Trophoblast cell (in vitro differentiated cells and primary cell): ENCODE results near the gene DDX41.

ENCODE experiments used
- DNase-seq, 2 donors: peaks; one replicate each; pipeline ENCODE4 v3.0.0-alpha.2; 2016
- H2AFZ ChIP-seq: 2 replicates; pipeline ENCODE4 v1.6.1; 2013; ENCODE audit warnings: low read length, moderate library complexity, mild to moderate bottlenecking; ENCODE audit not compliant: insufficient read depth, poor library complexity
- H2AK5ac ChIP-seq: 2 replicates; pipeline ENCODE4 v1.6.1; 2013; ENCODE audit warnings: mild to moderate bottlenecking, low read length
- H2BK120ac ChIP-seq: 2 replicates; pipeline ENCODE4 v1.6.1; 2013; ENCODE audit warnings: low read length, mild to moderate bottlenecking, moderate library complexity; ENCODE audit not compliant: insufficient read depth, poor library complexity
- H2BK12ac ChIP-seq: 2 replicates; pipeline ENCODE4 v1.6.1; 2013; ENCODE audit warnings: mild to moderate bottlenecking, low read length, moderate library complexity
- H2BK5ac ChIP-seq: 2 replicates; pipeline ENCODE4 v1.6.1; 2013; ENCODE audit warnings: low read length, low read depth, moderate library complexity, mild to moderate bottlenecking; ENCODE audit not compliant: poor library complexity
- H3K14ac ChIP-seq: 2 replicates; pipeline ENCODE4 v1.6.1; 2013; ENCODE audit warnings: mild to moderate bottlenecking, low read length
- H3K18ac ChIP-seq: 2 replicates; pipeline ENCODE4 v1.6.1; 2013; ENCODE audit warnings: mild to moderate bottlenecking, low read length
- H3K23ac ChIP-seq: 2 replicates; pipeline ENCODE4 v1.6.1; 2013; ENCODE audit warnings: low read length
- H3K27ac ChIP-seq: 2 replicates; pipeline ENCODE4 v1.5.1; 2013; ENCODE audit warnings: low read depth, mild to moderate bottlenecking, inconsistent platforms, low read length, moderate library complexity
- H3K27me3 ChIP-seq: 2 replicates; pipeline ENCODE4 v1.6.1; 2013; ENCODE audit warnings: inconsistent platforms, mild to moderate bottlenecking, low read length, moderate library complexity; ENCODE audit not compliant: insufficient read depth
- H3K36me3 ChIP-seq, 2 experiments: 1 replicate in 1 of 2; 2 replicates in 1 of 2; pipeline ENCODE4 v1.6.1; 2013; ENCODE audit warnings: low read length in 2 of 2, mild to moderate bottlenecking in 2 of 2, moderate library complexity in 1 of 2; ENCODE audit not compliant: insufficient read depth in 2 of 2, control insufficient read depth in 1 of 2
- H3K4ac ChIP-seq: 2 replicates; pipeline ENCODE4 v1.6.1; 2013; ENCODE audit warnings: low read depth, mild to moderate bottlenecking, low read length, moderate library complexity
- H3K4me1 ChIP-seq, 2 experiments: 1 replicate in 1 of 2; 2 replicates in 1 of 2; pipeline ENCODE4 v1.6.1; 2013; ENCODE audit warnings: low read length in 2 of 2, mild to moderate bottlenecking in 2 of 2, moderate library complexity in 1 of 2; ENCODE audit not compliant: insufficient read depth in 2 of 2, control insufficient read depth in 1 of 2
- H3K4me2 ChIP-seq: 2 replicates; pipeline ENCODE4 v1.6.1; 2013; ENCODE audit warnings: inconsistent platforms, mild to moderate bottlenecking, low read length, moderate library complexity
- H3K4me3 ChIP-seq: 2 replicates; pipeline ENCODE4 v1.5.1; 2013; ENCODE audit warnings: mild to moderate bottlenecking, low read depth, low read length, inconsistent platforms
- H3K79me1 ChIP-seq: one replicate; pipeline ENCODE4 v1.6.1; 2013; ENCODE audit warnings: low read length
- H3K79me2 ChIP-seq: 2 replicates; pipeline ENCODE4 v1.6.1; 2013; ENCODE audit warnings: low read length, mild to moderate bottlenecking; ENCODE audit not compliant: control insufficient read depth, insufficient read depth, poor library complexity
- H3K9ac ChIP-seq: 2 replicates; pipeline ENCODE4 v1.6.1; 2013; ENCODE audit warnings: mild to moderate bottlenecking, low read length
- H3K9me3 ChIP-seq: 2 replicates; pipeline ENCODE4 v1.6.1; 2013; ENCODE audit warnings: low read depth, mild to moderate bottlenecking, control low read depth, inconsistent platforms, low read length; ENCODE audit not compliant: insufficient read depth
- H4K12ac ChIP-seq: 2 replicates; pipeline ENCODE4 v1.6.1; 2013; ENCODE audit warnings: low read depth, mild to moderate bottlenecking, low read length, moderate library complexity
- H4K8ac ChIP-seq: 2 replicates; pipeline ENCODE4 v1.6.1; 2013; ENCODE audit warnings: low read depth, mild to moderate bottlenecking, low read length, moderate library complexity
- H4K91ac ChIP-seq: one replicate; pipeline ENCODE4 v1.6.1; 2013; ENCODE audit warnings: low read depth, mild to moderate bottlenecking, low read length, moderate library complexity
- WGBS: extraction: QIAGEN DNeasy Blood & Tissue Kit; methylation state at CpG from one replicate; pipeline ENCODE4 v1.1.7; 2013; ENCODE audit warnings: missing lambda C conversion rate; ENCODE audit not compliant: insufficient read length, insufficient coverage; ENCODE audit errors: extremely low coverage; 5-methylcytosine and 5-hydroxymethylcytosine counted together

Gene DDX41

GRCh38 chr5:177469750-177470525 is 46.8 kb downstream of the DDX41 start:
- no peak overlapping the region for H3K4me3 ChIP-seq
- H3K9ac ChIP-seq = no peak overlapping the region
- peak overlapping the region; percentile 20 for H3K14ac ChIP-seq
- no peak overlapping the region for H4K91ac ChIP-seq
- H3K18ac ChIP-seq = peak overlapping the region; percentile 10
- H3K23ac ChIP-seq = no peak overlapping the region
- WGBS = no CpG with 5 or more reads among the region's 8 CpGs
- no peak overlapping the region for H2BK5ac ChIP-seq
- no peaks in the 10 kb centered on the region for H3K27me3 ChIP-seq
- peaks cover 64 to 69% of the 10 kb centered on the region in 2 experiments for H3K36me3 ChIP-seq
- peaks cover 13% of the 10 kb centered on the region for H3K79me1 ChIP-seq
- H3K79me2 ChIP-seq = peaks cover 27% of the 10 kb centered on the region
- peaks cover 6% of the 10 kb centered on the region for H3K9me3 ChIP-seq
- peak overlapping the region; percentile 4 for H3K27ac ChIP-seq
- peaks cover 34 to 36% of the 10 kb centered on the region in 2 experiments for H3K4me1 ChIP-seq
- H2BK12ac ChIP-seq = no peak overlapping the region
- H4K12ac ChIP-seq = no peak overlapping the region
- H2AFZ ChIP-seq = no peak overlapping the region
- no peak for DNase-seq
- H2BK120ac ChIP-seq = no peak overlapping the region
- H4K8ac ChIP-seq = no peak overlapping the region
- H2AK5ac ChIP-seq = no peak overlapping the region
- H3K4me2 ChIP-seq = peak overlapping the region; percentile 28
- peak overlapping the region; percentile 59 for H3K4ac ChIP-seq

DNA sequence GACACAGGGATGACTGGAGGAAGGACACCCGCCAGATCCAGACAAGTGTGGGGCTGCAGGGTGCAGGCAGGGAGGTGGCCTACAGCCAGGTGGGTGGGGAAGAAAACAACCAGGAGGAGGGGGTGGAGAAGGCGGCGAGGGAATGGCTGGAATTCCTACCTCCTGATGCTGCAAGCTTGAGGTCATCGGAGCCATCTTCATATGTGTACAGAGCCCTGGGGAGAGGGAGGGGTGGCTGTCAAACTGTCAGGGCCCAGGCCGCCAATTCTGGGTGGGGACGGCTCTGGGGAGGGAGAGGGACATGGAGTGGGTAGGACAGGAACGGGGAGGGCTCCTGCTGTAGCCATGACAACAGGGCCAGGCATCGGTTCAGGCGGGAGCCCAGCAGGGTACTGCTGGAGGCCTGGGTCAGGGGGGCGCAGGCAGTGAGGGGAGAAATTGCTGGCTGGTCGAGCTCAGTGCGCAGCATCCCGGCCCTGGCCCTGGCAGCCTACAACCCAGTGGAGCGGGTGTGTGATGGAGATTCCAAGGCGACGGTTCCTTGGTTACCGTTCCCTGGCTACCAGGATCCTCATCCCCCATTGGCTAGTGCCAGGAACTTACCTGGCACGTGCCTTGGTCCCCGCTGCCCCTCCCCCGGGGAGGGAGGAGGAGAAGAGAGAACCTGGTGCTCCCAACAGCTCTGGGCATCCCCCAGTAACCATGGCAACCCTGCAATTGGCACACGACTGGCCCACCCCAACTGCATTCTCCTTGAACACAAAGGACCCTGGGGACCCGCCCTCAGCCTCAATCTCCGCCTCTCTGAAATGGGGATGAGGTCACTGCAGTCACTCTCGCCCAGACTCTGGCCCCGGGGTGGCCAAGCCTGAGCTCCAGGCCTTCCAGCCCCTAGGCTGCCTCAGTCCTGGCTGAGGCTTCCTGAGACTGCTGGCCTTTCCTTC is 47.8 kb downstream of the DDX41 start:
- H2AFZ ChIP-seq = no peak overlapping the region
- H3K18ac ChIP-seq = peak overlapping the region; percentile 51
- peaks cover 4% of the 10 kb centered on the region for H3K9me3 ChIP-seq
- no peak overlapping the region for H4K12ac ChIP-seq
- no peak overlapping the region for H2AK5ac ChIP-seq
- H3K4ac ChIP-seq = no peak overlapping the region
- H4K91ac ChIP-seq = no peak overlapping the region
- H3K4me2 ChIP-seq = no peak overlapping the region
- H3K27ac ChIP-seq = no peak overlapping the region
- no peak overlapping the region for H2BK5ac ChIP-seq
- no peak overlapping the region for H3K23ac ChIP-seq
- no peaks in the 10 kb centered on the region for H3K27me3 ChIP-seq
- H3K79me2 ChIP-seq = peaks cover 27% of the 10 kb centered on the region
- H3K79me1 ChIP-seq = peaks cover 13% of the 10 kb centered on the region
- peaks cover 34 to 36% of the 10 kb centered on the region in 2 experiments for H3K4me1 ChIP-seq
- WGBS = no CpG with 5 or more reads among the region's 25 CpGs
- no peak overlapping the region for H2BK120ac ChIP-seq
- no peak overlapping the region for H2BK12ac ChIP-seq
- H4K8ac ChIP-seq = no peak overlapping the region
- H3K9ac ChIP-seq = no peak overlapping the region
- H3K4me3 ChIP-seq = no peak overlapping the region
- H3K36me3 ChIP-seq = peaks cover 64 to 69% of the 10 kb centered on the region in 2 experiments
- no peak overlapping the region for H3K14ac ChIP-seq
- DNase-seq = peak; percentile 62 to 74

DNA sequence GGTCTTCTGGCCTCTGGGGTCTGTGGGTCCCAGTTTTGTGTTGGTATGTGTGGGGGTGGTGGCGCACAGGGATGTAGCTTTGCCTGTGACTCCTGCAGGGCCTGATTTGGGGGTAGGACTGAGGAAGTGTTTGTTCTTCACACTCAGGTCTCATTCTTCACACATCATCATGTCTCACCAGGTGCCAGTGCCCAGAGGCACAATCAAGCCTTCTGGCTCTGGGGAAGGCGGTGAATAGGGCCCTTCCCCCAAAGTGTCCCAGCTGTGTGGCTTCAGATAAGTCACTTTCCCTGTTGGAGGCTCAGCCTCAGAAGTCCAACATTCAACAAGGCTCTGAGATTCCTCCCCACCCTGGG is 48.5 kb downstream of the DDX41 start:
- H3K4ac ChIP-seq = no peak overlapping the region

GRCh38 chr5:177467436-177467835 is 49.3 kb downstream of the DDX41 start:
- H2BK12ac ChIP-seq = no peak overlapping the region
- H3K79me2 ChIP-seq = peaks cover 18% of the 10 kb centered on the region
- no peak overlapping the region for H4K8ac ChIP-seq
- no peak overlapping the region for H2BK5ac ChIP-seq
- no peak overlapping the region for H2AK5ac ChIP-seq
- H3K27ac ChIP-seq = no peak overlapping the region
- DNase-seq = no peak
- H4K12ac ChIP-seq = no peak overlapping the region
- no peak overlapping the region for H3K4me2 ChIP-seq
- H3K14ac ChIP-seq = no peak overlapping the region
- H3K18ac ChIP-seq = no peak overlapping the region
- H4K91ac ChIP-seq = no peak overlapping the region
- peaks cover 76 to 77% of the 10 kb centered on the region in 2 experiments for H3K36me3 ChIP-seq
- peaks cover 33 to 34% of the 10 kb centered on the region in 2 experiments for H3K4me1 ChIP-seq
- no peak overlapping the region for H3K4ac ChIP-seq
- no peak overlapping the region for H2BK120ac ChIP-seq
- peaks cover 4% of the 10 kb centered on the region for H3K9me3 ChIP-seq
- no peak overlapping the region for H3K23ac ChIP-seq
- peaks cover 7% of the 10 kb centered on the region for H3K79me1 ChIP-seq
- peak overlapping the region; percentile 29 for H3K4me3 ChIP-seq
- no peak overlapping the region for H3K9ac ChIP-seq
- no peaks in the 10 kb centered on the region for H3K27me3 ChIP-seq
- WGBS = no CpG with 5 or more reads among the region's 31 CpGs
- no peak overlapping the region for H2AFZ ChIP-seq

More for the DNA sequence above, 48.5 kb downstream of the DDX41 start:
- peaks cover 12% of the 10 kb centered on the region for H3K79me1 ChIP-seq
- no peak overlapping the region for H3K23ac ChIP-seq
- no peak overlapping the region for H2AFZ ChIP-seq
- no peak overlapping the region for H3K14ac ChIP-seq
- H3K4me1 ChIP-seq = peaks cover 34% of the 10 kb centered on the region in 2 experiments
- no peak overlapping the region for H3K4me3 ChIP-seq
- no peak overlapping the region for H3K27ac ChIP-seq
- H3K18ac ChIP-seq = peak overlapping the region; percentile 51
- no peak overlapping the region for H2BK120ac ChIP-seq
- no peak overlapping the region for H3K4me2 ChIP-seq
- peak in 1 of 2 donors; percentile 29 for DNase-seq
- no CpG with 5 or more reads among the region's 2 CpGs for WGBS
- H3K36me3 ChIP-seq = peaks cover 70 to 72% of the 10 kb centered on the region in 2 experiments
- H4K8ac ChIP-seq = no peak overlapping the region
- no peak overlapping the region for H4K12ac ChIP-seq
- H3K79me2 ChIP-seq = peaks cover 26% of the 10 kb centered on the region
- no peak overlapping the region for H4K91ac ChIP-seq
- H3K27me3 ChIP-seq = no peaks in the 10 kb centered on the region
- no peak overlapping the region for H2BK12ac ChIP-seq
- H3K9ac ChIP-seq = no peak overlapping the region
- H2AK5ac ChIP-seq = no peak overlapping the region
- no peak overlapping the region for H2BK5ac ChIP-seq
- peaks cover 4% of the 10 kb centered on the region for H3K9me3 ChIP-seq
